Panc1 (cell line): ENCODE measurements around the gene COL1A1. TPM values are rescaled to one million over a fixed set of nuclear protein-coding genes. Genes with fewer than 3 reads are reported as not detected.

Experiments
- ATAC-seq: fragments of 200-7000 bp; cut with Tn5 transposase; 2 replicates; pipeline ENCODE4 v1.9.1; 2020; ENCODE audit warnings: mild to moderate bottlenecking, moderate library complexity
- BruUV-seq: library from RNA; stranded (reverse); fragments of 400-500 nt; replicated peaks from 2 replicates; lab custom pipeline; 2021; lab: Mats Ljungman, UMichigan
- CTCF ChIA-PET: fragments of 300-600 bp; sonication (Branson Sonifier 250); formaldehyde crosslinking; loops from one replicate; lab custom pipeline; 2022; ENCODE audit warnings: antibody characterized with exemption; lab: Charles Lee
- POLR2A ChIA-PET: fragments of 300-600 bp; sonication (Branson Sonifier 250); formaldehyde crosslinking; loops from one replicate; lab custom pipeline; 2022; ENCODE audit warnings: antibody characterized with exemption; lab: Charles Lee
- DNase-seq: peaks from one replicate; pipeline ENCODE4 v3.0.0-alpha.2; 2010; ENCODE audit warnings: low read depth, low spot score
- H3K27ac ChIP-seq: 2 replicates; pipeline ENCODE4 v1.5.1; 2011; ENCODE audit warnings: mild to moderate bottlenecking, low read length, inconsistent platforms
- H3K27me3 ChIP-seq: fragments of 200-500 bp; sonication (Bioruptor generic); 2 replicates; pipeline ENCODE4 v1.6.0; 2014; ENCODE audit warnings: low read length, inconsistent platforms; ENCODE audit not compliant: control insufficient read depth, insufficient read depth
- H3K36me3 ChIP-seq: fragments of 200-500 bp; sonication (Bioruptor generic); 2 replicates; pipeline ENCODE4 v1.5.1; 2014; ENCODE audit warnings: inconsistent platforms, mild to moderate bottlenecking, low read length, moderate library complexity; ENCODE audit not compliant: control insufficient read depth, insufficient read depth
- H3K4me1 ChIP-seq: 2 replicates; pipeline ENCODE4 v1.5.1; 2011; ENCODE audit warnings: inconsistent platforms, mild to moderate bottlenecking, low read length, moderate library complexity; ENCODE audit not compliant: control insufficient read depth, insufficient read depth
- H3K4me3 ChIP-seq, 2 experiments: 2 replicates each; pipeline ENCODE4 v1.5.1; 2011 to 2012; ENCODE audit warnings: low read depth in 2 of 2, low read length in 2 of 2, mild to moderate bottlenecking in 2 of 2, inconsistent platforms in 1 of 2, moderate library complexity in 1 of 2
- H3K9me3 ChIP-seq: fragments of 200-500 bp; sonication (Bioruptor generic); 2 replicates; pipeline ENCODE4 v1.5.1; 2014; ENCODE audit warnings: low read depth, mild to moderate bottlenecking, inconsistent platforms, low read length, moderate library complexity; ENCODE audit not compliant: control insufficient read depth, insufficient read depth
- CTCF ChIP-seq: fragments of 450-650 bp; IDR thresholded peaks from 2 replicates; pipeline ENCODE4 v1.5.1; 2017; ENCODE audit warnings: mild to moderate bottlenecking
- POLR2AphosphoS5 ChIP-seq: IDR thresholded peaks from 2 replicates; pipeline ENCODE4 v1.6.1; 2012; ENCODE audit warnings: mild to moderate bottlenecking, low read depth, low read length, moderate library complexity
- SIN3A ChIP-seq: IDR thresholded peaks from 2 replicates; pipeline ENCODE4 v1.6.1; 2012; ENCODE audit warnings: low read depth, mild to moderate bottlenecking, low read length, moderate library complexity, borderline replicate concordance; ENCODE audit not compliant: insufficient read depth
- TCF7L2 ChIP-seq: IDR thresholded peaks from 2 replicates; pipeline ENCODE4 v1.6.1; 2011; ENCODE audit warnings: mild to moderate bottlenecking, low read depth, low read length, inconsistent platforms
- in situ Hi-C: cut with HindIII; loops from 2 replicates; pipeline ENCODE4 v1.10.0; 2016; ENCODE audit warnings: low sequenced_read_pairs, low pct_unique_long_range_greater_than_20kb
- intact Hi-C: fragments of 100-400 bp; cut with micrococcal nuclease; formaldehyde crosslinking; loops from one replicate; pipeline ENCODE4 v1.10.0; 2022; ENCODE audit not compliant: unreplicated experiment
- total RNA-seq: library from RNA; stranded (reverse); gene quantifications from one replicate; pipeline ENCODE4 v1.2.1, GENCODE V29; 2021; ENCODE audit not compliant: unreplicated experiment
- TF ChIP-seq, protein P1 (sequence below), 2 experiments: IDR thresholded peaks; 2 replicates each; pipeline ENCODE4 v1.6.1; 2011 to 2012; ENCODE audit warnings: low read depth in 2 of 2, control low read depth in 1 of 2, low read length in 1 of 2, mild to moderate bottlenecking in 1 of 2, moderate library complexity in 1 of 2; ENCODE audit not compliant: insufficient read depth in 1 of 2

COL1A1 gene
- total RNA-seq, 1 experiment from 2014 or later, result 52.7 TPM

GRCh38 chr17:50234581-50234980 lies 33.1 kb upstream of the COL1A1 start:
- Histone ChIP-seq H3K27me3 (peaks cover 3% of the 10 kb centered on the region; the same call in 1 of the 2 replicates), H3K4me3 (no peak overlapping the region), H3K36me3 (no peaks in the 10 kb centered on the region), H3K9me3 (no peaks in the 10 kb centered on the region), H3K27ac (no peak overlapping the region), H3K4me1 (no peaks in the 10 kb centered on the region)
- intact Hi-C loops, result no loop called here
- CTCF ChIA-PET, result no interaction called here
- BruUV-seq, result no TSS peak
- POLR2A ChIA-PET, result no interaction called here
- ATAC-seq (no peak), DNase-seq (no peak)
- TF ChIP-seq SIN3A (no peak), CTCF (no peak), TCF7L2 (no peak)
- TF ChIP-seq, protein P1, sequence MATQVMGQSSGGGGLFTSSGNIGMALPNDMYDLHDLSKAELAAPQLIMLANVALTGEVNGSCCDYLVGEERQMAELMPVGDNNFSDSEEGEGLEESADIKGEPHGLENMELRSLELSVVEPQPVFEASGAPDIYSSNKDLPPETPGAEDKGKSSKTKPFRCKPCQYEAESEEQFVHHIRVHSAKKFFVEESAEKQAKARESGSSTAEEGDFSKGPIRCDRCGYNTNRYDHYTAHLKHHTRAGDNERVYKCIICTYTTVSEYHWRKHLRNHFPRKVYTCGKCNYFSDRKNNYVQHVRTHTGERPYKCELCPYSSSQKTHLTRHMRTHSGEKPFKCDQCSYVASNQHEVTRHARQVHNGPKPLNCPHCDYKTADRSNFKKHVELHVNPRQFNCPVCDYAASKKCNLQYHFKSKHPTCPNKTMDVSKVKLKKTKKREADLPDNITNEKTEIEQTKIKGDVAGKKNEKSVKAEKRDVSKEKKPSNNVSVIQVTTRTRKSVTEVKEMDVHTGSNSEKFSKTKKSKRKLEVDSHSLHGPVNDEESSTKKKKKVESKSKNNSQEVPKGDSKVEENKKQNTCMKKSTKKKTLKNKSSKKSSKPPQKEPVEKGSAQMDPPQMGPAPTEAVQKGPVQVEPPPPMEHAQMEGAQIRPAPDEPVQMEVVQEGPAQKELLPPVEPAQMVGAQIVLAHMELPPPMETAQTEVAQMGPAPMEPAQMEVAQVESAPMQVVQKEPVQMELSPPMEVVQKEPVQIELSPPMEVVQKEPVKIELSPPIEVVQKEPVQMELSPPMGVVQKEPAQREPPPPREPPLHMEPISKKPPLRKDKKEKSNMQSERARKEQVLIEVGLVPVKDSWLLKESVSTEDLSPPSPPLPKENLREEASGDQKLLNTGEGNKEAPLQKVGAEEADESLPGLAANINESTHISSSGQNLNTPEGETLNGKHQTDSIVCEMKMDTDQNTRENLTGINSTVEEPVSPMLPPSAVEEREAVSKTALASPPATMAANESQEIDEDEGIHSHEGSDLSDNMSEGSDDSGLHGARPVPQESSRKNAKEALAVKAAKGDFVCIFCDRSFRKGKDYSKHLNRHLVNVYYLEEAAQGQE (IDR thresholded peaks at IDR 0.05; ENCODE audit: insufficient read depth in 1 of 2, low read depth in 2 of 2, low read length in 1 of 2), result no peak
- in situ Hi-C loops, result no loop called here

DNA sequence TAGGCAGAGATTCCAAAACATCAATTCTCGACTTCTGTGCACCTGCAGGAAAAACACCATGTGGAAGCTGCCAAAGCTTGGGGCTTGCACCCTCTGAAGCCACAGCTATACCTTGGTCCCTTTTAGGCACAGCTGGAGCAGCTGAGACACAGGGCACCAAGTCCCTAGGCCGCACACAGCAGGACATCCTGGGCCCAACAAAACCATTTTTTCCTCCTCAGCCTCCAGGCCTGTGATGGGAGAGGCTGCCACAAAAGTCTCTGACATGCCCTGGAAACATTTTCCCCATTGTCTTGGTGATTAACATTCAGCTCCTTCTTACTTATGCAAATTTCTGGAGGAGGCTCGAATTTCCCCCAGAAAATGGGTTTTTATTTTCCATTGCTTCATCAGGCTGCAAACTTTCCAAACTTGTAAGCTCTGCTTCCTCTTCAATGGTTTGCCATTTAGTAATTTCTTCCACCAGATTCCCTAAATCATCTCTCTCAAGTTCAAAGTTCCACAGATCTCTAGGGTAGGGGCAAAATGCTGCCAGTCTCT lies 24.3 kb upstream of the COL1A1 start:
- no peaks in the 10 kb centered on the region for H3K27me3 ChIP-seq
- POLR2A ChIA-PET, result no interaction called here
- no peaks in the 10 kb centered on the region for H3K36me3 ChIP-seq
- H3K4me1 ChIP-seq, result no peaks in the 10 kb centered on the region
- CTCF ChIA-PET, result no interaction called here
- TF ChIP-seq, protein P1 (IDR thresholded peaks at IDR 0.05; ENCODE audit: insufficient read depth in 1 of 2, low read depth in 2 of 2, low read length in 1 of 2), result no peak
- TF ChIP-seq POLR2AphosphoS5, result no peak
- no peak for TF ChIP-seq CTCF
- TF ChIP-seq SIN3A, result no peak
- TF ChIP-seq TCF7L2, result no peak
- ATAC-seq, result no peak
- no TSS peak for BruUV-seq
- in situ Hi-C loops (no loop called here), intact Hi-C loops (no loop called here)
- H3K4me3 ChIP-seq, result no peak overlapping the region
- DNase-seq, result no peak
- no peaks in the 10 kb centered on the region for H3K9me3 ChIP-seq
- H3K27ac ChIP-seq, result no peak overlapping the region
